Measurements from ENCODE around the gene FAF2.

The FAF2 gene

GRCh38 chr5:176514244-176514950, 66.2 kb downstream of the FAF2 start:
- no peak for DNase-seq

GRCh38 chr5:176515396-176515795, 67.2 kb downstream of the FAF2 start:
- no peak for DNase-seq

- DNase-seq: no peak
Observed at GRCh38 chr5:176517053-176517661, 69.0 kb downstream of the FAF2 start.

GRCh38 chr5:176519810-176520720, 71.9 kb downstream of the FAF2 start:
- DNase-seq: no peak

GRCh38 chr5:176521286-176521685, 73.1 kb downstream of the FAF2 start:
- DNase-seq: no peak

- DNase-seq: no peak
Observed at GRCh38 chr5:176521699-176522263, 73.6 kb downstream of the FAF2 start.

- DNase-seq: no peak
Observed at GRCh38 chr5:176524138-176524537, 76.0 kb downstream of the FAF2 start.

- no peak for DNase-seq
Observed at GRCh38 chr5:176524987-176525386, 76.8 kb downstream of the FAF2 start.

- DNase-seq: no peak
Observed at GRCh38 chr5:176525677-176526076, 77.5 kb downstream of the FAF2 start.

- DNase-seq: no peak
Observed at GRCh38 chr5:176526462-176526861, 78.3 kb downstream of the FAF2 start.

GRCh38 chr5:176527246-176528222, 79.3 kb downstream of the FAF2 start:
- no peak for DNase-seq

GRCh38 chr5:176528301-176528700, 80.1 kb downstream of the FAF2 start:
- DNase-seq: no peak

GRCh38 chr5:176528761-176529115, 80.6 kb downstream of the FAF2 start:
- DNase-seq: no peak

GRCh38 chr5:176529116-176529740, 81.0 kb downstream of the FAF2 start:
- DNase-seq: no peak

GRCh38 chr5:176529741-176530141, 81.6 kb downstream of the FAF2 start:
- no peak for DNase-seq

- DNase-seq: no peak
Observed at GRCh38 chr5:176530393-176530982, 82.3 kb downstream of the FAF2 start.

- peak; percentile 40 for DNase-seq
Observed at GRCh38 chr5:176530983-176531901, 83.1 kb downstream of the FAF2 start.

- DNase-seq: no peak
Observed at GRCh38 chr5:176531902-176532493, 83.8 kb downstream of the FAF2 start.

GRCh38 chr5:176532795-176533194, 84.6 kb downstream of the FAF2 start:
- DNase-seq: no peak

GRCh38 chr5:176533390-176533789, 85.2 kb downstream of the FAF2 start:
- no peak for DNase-seq
